ENCODE results near the gene NTN1. TPM values are rescaled to one million over a fixed set of nuclear protein-coding genes. Genes with fewer than 3 reads are reported as not detected.
"Not testable (repeated sequence)": the region's sequence is repeated elsewhere in the genome, so short reads cannot be mapped to it uniquely, and the experiment has no call there.

The NTN1 gene
- total and polyA plus RNA-seq, 3 donors from 2014 or later: 4.8 to 8.8 (median 7.6) TPM

DNA sequence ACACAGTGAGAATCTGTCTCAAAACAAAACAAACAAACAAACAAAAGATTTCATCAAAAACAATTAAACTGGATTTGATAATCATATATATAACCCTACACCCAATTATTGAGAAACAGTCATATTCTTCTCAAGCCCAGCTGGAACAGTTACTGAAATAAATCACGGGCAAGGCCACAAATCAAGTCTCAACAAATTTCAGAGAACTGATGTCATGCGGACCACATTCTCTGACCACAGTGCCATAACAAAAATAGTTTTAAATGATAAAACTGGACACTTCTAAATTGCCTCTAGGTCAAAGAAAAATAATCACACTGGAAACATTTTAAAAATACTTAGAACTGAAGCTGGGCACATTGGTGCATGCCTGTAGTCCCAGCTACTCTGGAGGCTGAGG is 39.9 kb upstream of the NTN1 start:
- no peak for DNase-seq
- no peaks in the 10 kb centered on the region for H3K9me3 ChIP-seq
- 86 to 93% methylated on average over 2 of the region's 2 CpGs for WGBS, 2 donors
- TF ChIP-seq POLR2A (IDR thresholded peaks at IDR 0.05): no peak
- TF ChIP-seq, protein P1, sequence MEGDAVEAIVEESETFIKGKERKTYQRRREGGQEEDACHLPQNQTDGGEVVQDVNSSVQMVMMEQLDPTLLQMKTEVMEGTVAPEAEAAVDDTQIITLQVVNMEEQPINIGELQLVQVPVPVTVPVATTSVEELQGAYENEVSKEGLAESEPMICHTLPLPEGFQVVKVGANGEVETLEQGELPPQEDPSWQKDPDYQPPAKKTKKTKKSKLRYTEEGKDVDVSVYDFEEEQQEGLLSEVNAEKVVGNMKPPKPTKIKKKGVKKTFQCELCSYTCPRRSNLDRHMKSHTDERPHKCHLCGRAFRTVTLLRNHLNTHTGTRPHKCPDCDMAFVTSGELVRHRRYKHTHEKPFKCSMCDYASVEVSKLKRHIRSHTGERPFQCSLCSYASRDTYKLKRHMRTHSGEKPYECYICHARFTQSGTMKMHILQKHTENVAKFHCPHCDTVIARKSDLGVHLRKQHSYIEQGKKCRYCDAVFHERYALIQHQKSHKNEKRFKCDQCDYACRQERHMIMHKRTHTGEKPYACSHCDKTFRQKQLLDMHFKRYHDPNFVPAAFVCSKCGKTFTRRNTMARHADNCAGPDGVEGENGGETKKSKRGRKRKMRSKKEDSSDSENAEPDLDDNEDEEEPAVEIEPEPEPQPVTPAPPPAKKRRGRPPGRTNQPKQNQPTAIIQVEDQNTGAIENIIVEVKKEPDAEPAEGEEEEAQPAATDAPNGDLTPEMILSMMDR (IDR thresholded peaks at IDR 0.05): no peak
- H3K36me3 ChIP-seq (ENCODE audit: low read depth, missing control alignments): no peaks in the 10 kb centered on the region
- intact Hi-C loops (cut with DNase I; ENCODE audit: low total_unique reads): no loop called here
- no peaks in the 10 kb centered on the region for H3K4me1 ChIP-seq
- no peak overlapping the region for H3K4me3 ChIP-seq
- no peaks in the 10 kb centered on the region for H3K27me3 ChIP-seq
- no peak overlapping the region for H3K27ac ChIP-seq

DNA sequence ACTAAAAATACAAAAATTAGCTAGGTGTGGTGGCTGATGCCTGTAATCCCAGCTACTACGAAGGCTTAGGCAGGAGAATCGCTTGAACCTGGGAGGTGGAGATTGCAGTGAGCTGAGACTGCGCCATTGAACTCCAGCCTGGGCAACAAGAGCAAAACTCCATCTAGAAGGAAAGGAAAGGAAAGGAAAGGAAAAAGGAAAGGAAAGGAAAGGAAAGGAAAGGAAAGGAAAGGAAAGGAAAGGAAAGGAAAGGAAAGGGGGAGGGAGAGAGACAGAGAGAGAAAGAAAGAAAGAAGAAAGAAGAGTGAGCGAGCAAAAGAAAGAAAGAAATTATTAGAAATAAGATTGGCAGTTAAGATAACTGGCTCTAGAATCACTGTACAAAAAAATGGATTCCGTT is 37.1 kb upstream of the NTN1 start:
- H3K4me3 ChIP-seq; intact Hi-C loops (cut with DNase I; ENCODE audit: low total_unique reads); H3K9me3 ChIP-seq; H3K36me3 ChIP-seq (ENCODE audit: low read depth, missing control alignments); H3K4me1 ChIP-seq; DNase-seq; H3K27me3 ChIP-seq; H3K27ac ChIP-seq: not testable (repeated sequence)
- WGBS, 2 donors: 94% methylated on average over 5 of the region's 5 CpGs

DNA sequence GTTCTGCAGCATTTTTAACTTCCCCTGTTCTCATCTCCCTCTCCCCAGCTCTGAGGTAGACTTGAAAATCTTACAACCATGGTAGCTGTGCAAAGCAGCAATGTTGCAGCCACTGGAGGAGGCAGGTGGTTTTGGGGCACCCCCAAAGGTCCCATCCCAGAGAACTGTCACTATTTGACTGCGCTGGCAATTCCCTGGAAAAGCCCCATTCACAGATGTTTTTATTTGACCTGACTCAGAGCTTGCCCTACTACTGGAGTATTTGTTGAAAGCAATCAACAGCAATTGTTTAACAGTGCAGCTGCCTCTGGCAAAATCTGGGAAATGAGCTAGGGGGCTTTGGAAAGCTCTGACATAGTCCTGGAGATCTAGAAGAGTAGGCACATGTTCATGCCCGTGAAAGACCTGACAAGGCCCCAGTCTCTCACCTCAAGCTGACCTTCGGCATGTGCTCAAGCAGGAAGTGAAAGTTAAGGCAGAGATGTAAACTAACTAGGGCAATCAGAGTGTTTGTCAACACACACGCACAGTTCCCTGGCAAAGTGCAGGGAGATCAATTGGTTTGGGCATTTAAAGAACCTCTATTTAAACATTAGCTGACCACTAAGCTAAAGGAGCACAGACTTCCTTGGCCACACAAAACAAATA is 36.1 kb upstream of the NTN1 start:
- TF ChIP-seq, protein P1 (IDR thresholded peaks at IDR 0.05): no peak
- TF ChIP-seq POLR2A (IDR thresholded peaks at IDR 0.05): no peak
- no peaks in the 10 kb centered on the region for H3K9me3 ChIP-seq
- no peaks in the 10 kb centered on the region for H3K4me1 ChIP-seq
- H3K27ac ChIP-seq: no peak overlapping the region
- no peaks in the 10 kb centered on the region for H3K36me3 ChIP-seq (ENCODE audit: low read depth, missing control alignments)
- WGBS, 2 donors: 85 to 88% methylated on average over 4 of the region's 4 CpGs
- intact Hi-C loops (cut with DNase I; ENCODE audit: low total_unique reads): no loop called here
- DNase-seq: no peak
- H3K4me3 ChIP-seq: no peak overlapping the region
- no peaks in the 10 kb centered on the region for H3K27me3 ChIP-seq

DNA sequence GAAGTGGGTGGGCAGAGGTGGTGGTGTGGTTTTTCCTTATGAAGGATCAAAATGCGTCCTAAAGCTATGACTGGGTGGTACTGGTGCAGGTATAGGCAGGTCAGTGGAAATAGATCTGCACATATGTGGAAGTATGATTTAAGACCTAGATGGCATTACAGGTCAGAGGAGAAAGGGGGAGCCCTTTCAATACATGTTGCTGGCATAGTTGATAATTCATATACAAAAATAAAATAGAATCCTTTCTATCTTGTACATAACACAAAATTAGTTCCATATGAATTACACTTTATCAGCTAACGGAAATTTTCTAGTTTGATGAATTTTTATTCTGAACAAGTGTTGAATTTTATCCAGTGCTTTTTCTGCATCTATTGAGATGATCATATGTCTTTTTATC is 35.0 kb upstream of the NTN1 start:
- WGBS, 2 donors: 87 to 91% methylated on average over 2 of the region's 2 CpGs

DNA sequence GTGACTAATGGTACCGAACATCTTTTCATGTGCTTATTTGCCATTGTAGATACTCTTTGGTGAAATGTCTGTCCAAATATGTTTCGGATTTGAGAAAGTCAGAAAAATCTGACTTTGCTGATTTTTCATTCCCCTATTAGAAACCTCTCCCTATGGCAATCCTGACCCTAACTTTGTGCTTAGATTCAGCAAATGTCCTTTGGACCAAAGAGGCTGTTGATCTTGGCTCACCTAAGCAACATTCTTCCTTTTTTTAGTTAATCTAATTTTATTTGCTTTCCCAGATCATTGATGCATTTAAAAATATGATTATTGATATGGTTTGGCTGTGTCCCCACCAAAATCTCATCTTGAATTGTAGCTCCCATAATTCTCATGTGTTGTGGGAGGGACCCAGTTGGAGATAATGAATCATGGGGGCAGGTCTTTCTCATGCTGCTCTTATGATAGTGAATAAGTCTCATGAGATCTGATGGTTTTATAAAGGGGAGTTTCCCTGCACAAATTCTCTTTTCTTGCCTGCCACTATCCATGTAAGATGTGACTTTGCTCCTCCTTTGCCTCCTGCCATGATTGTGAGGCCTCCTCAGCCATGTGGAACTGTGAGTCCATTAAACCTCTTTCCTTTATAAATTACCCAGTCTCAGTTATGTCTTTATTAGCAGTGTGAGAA is 32.9 kb upstream of the NTN1 start:
- H3K27me3 ChIP-seq; H3K4me3 ChIP-seq; H3K36me3 ChIP-seq (ENCODE audit: low read depth, missing control alignments); DNase-seq; H3K9me3 ChIP-seq; H3K27ac ChIP-seq; intact Hi-C loops (cut with DNase I; ENCODE audit: low total_unique reads); H3K4me1 ChIP-seq: not testable (repeated sequence)
- 50 to 70% methylated on average over 2 of the region's 2 CpGs for WGBS, 2 donors

More for the DNA sequence above, 35.0 kb upstream of the NTN1 start:
- intact Hi-C loops (cut with DNase I; ENCODE audit: low total_unique reads): no loop called here
- no peak overlapping the region for H3K27ac ChIP-seq
- H3K4me3 ChIP-seq: no peak overlapping the region
- H3K4me1 ChIP-seq: no peaks in the 10 kb centered on the region
- no peak for DNase-seq
- H3K36me3 ChIP-seq (ENCODE audit: low read depth, missing control alignments): no peaks in the 10 kb centered on the region
- TF ChIP-seq POLR2A (IDR thresholded peaks at IDR 0.05): no peak
- TF ChIP-seq, protein P1 (IDR thresholded peaks at IDR 0.05): no peak
- no peaks in the 10 kb centered on the region for H3K27me3 ChIP-seq
- no peaks in the 10 kb centered on the region for H3K9me3 ChIP-seq

Measured in testis (tissue), 3 donors.